ENCODE data around the gene DHRS7. TPM values are rescaled to one million over a fixed set of nuclear protein-coding genes. Genes with fewer than 3 reads are reported as not detected.

DHRS7 gene
- total RNA-seq, 1 donor = 52.5 TPM

- Histone ChIP-seq H3K4me2 (ENCODE audit: insufficient read depth, low read length) (no peak overlapping the region), H3K4me3 (ENCODE audit: insufficient read depth, low read length) (no peak overlapping the region), H3K27me3 (ENCODE audit: insufficient read depth, low read length) (no peaks in the 10 kb centered on the region), H3K36me3 (ENCODE audit: insufficient read depth, low read length) (no peaks in the 10 kb centered on the region), H3K27ac (ENCODE audit: low read depth, low read length) (no peak overlapping the region), H3K4me1 (ENCODE audit: insufficient read depth, low read length) (no peaks in the 10 kb centered on the region), H3K9me3 (ENCODE audit: low read depth, low read length) (no peaks in the 10 kb centered on the region), H2AFZ (ENCODE audit: low read length) (no peak overlapping the region), H3K79me2 (ENCODE audit: insufficient read depth, low read length) (no peaks in the 10 kb centered on the region), H4K20me1 (ENCODE audit: insufficient read depth, low read length) (no peaks in the 10 kb centered on the region)
- DNase-seq (ENCODE audit: insufficient read length, low spot score, missing footprints) = no peak
- TF ChIP-seq CTCF (IDR thresholded peaks at IDR 0.05; ENCODE audit: extremely low read depth, low read depth, low read length) = no peak
These were observed 47.5 kb upstream of the DHRS7 start for GRCh38 chr14:60212503-60213371.

GRCh38 chr14:60211153-60211552 lies 46.0 kb upstream of the DHRS7 start:
- H3K36me3 ChIP-seq (ENCODE audit: insufficient read depth, low read length) = no peaks in the 10 kb centered on the region
- H3K4me2 ChIP-seq (ENCODE audit: insufficient read depth, low read length) = no peak overlapping the region
- H3K4me1 ChIP-seq (ENCODE audit: insufficient read depth, low read length) = no peaks in the 10 kb centered on the region
- H3K9me3 ChIP-seq (ENCODE audit: low read depth, low read length) = no peaks in the 10 kb centered on the region
- TF ChIP-seq CTCF (IDR thresholded peaks at IDR 0.05; ENCODE audit: extremely low read depth, low read depth, low read length) = no peak
- H3K79me2 ChIP-seq (ENCODE audit: insufficient read depth, low read length) = no peaks in the 10 kb centered on the region
- no peaks in the 10 kb centered on the region for H3K27me3 ChIP-seq (ENCODE audit: insufficient read depth, low read length)
- no peak overlapping the region for H3K27ac ChIP-seq (ENCODE audit: low read depth, low read length)
- no peak overlapping the region for H2AFZ ChIP-seq (ENCODE audit: low read length)
- H4K20me1 ChIP-seq (ENCODE audit: insufficient read depth, low read length) = no peaks in the 10 kb centered on the region
- H3K4me3 ChIP-seq (ENCODE audit: insufficient read depth, low read length) = no peak overlapping the region
- no peak for DNase-seq (ENCODE audit: insufficient read length, low spot score, missing footprints)

GRCh38 chr14:60210703-60211102 lies 45.5 kb upstream of the DHRS7 start:
- Histone ChIP-seq H3K4me2 (ENCODE audit: insufficient read depth, low read length) (no peak overlapping the region), H3K27me3 (ENCODE audit: insufficient read depth, low read length) (no peaks in the 10 kb centered on the region), H2AFZ (ENCODE audit: low read length) (no peak overlapping the region), H3K4me1 (ENCODE audit: insufficient read depth, low read length) (no peaks in the 10 kb centered on the region), H3K27ac (ENCODE audit: low read depth, low read length) (no peak overlapping the region), H3K36me3 (ENCODE audit: insufficient read depth, low read length) (no peaks in the 10 kb centered on the region), H4K20me1 (ENCODE audit: insufficient read depth, low read length) (no peaks in the 10 kb centered on the region), H3K4me3 (ENCODE audit: insufficient read depth, low read length) (no peak overlapping the region), H3K9me3 (ENCODE audit: low read depth, low read length) (no peaks in the 10 kb centered on the region), H3K79me2 (ENCODE audit: insufficient read depth, low read length) (no peaks in the 10 kb centered on the region)
- no peak for DNase-seq (ENCODE audit: insufficient read length, low spot score, missing footprints)
- TF ChIP-seq CTCF (IDR thresholded peaks at IDR 0.05; ENCODE audit: extremely low read depth, low read depth, low read length) = no peak

- no peaks in the 10 kb centered on the region for H3K9me3 ChIP-seq (ENCODE audit: low read depth, low read length)
- no peak for DNase-seq (ENCODE audit: insufficient read length, low spot score, missing footprints)
- no peak overlapping the region for H2AFZ ChIP-seq (ENCODE audit: low read length)
- H3K27me3 ChIP-seq (ENCODE audit: insufficient read depth, low read length) = no peaks in the 10 kb centered on the region
- H3K36me3 ChIP-seq (ENCODE audit: insufficient read depth, low read length) = no peaks in the 10 kb centered on the region
- H3K27ac ChIP-seq (ENCODE audit: low read depth, low read length) = no peak overlapping the region
- no peak overlapping the region for H3K4me3 ChIP-seq (ENCODE audit: insufficient read depth, low read length)
- H4K20me1 ChIP-seq (ENCODE audit: insufficient read depth, low read length) = no peaks in the 10 kb centered on the region
- no peak overlapping the region for H3K4me2 ChIP-seq (ENCODE audit: insufficient read depth, low read length)
- H3K4me1 ChIP-seq (ENCODE audit: insufficient read depth, low read length) = no peaks in the 10 kb centered on the region
- H3K79me2 ChIP-seq (ENCODE audit: insufficient read depth, low read length) = no peaks in the 10 kb centered on the region
- no peak for TF ChIP-seq CTCF (IDR thresholded peaks at IDR 0.05; ENCODE audit: extremely low read depth, low read depth, low read length)
These were observed 41.8 kb upstream of the DHRS7 start for GRCh38 chr14:60206837-60207533.

Measured in osteoblast (primary cell).